Smooth muscle cell (in vitro differentiated cells): ENCODE results near the gene CDK1. TPM values are rescaled to one million over a fixed set of nuclear protein-coding genes. Genes with fewer than 3 reads are reported as not detected.
A peak's percentile ranks its signal among the peaks of the same experiment; 100 is the strongest.
"Not testable (repeated sequence)": the region's sequence is repeated elsewhere in the genome, so short reads cannot be mapped to it uniquely, and the experiment has no call there.

Experiments used
- DNase-seq: peaks from one replicate; lab custom pipeline; 2025; ENCODE audit not compliant: unreplicated experiment; lab: John Stamatoyannopoulos, UW
- H2AFZ ChIP-seq: fragments of 200-600 bp; sonication (generic); 2 replicates; pipeline ENCODE4 v1.6.0; 2016; ENCODE audit warnings: antibody characterized with exemption, low read depth, mild to moderate bottlenecking
- H3F3A ChIP-seq: fragments of 200-600 bp; sonication (generic); 2 replicates; pipeline ENCODE4 v1.6.0; 2017; ENCODE audit warnings: antibody characterized with exemption, low read depth
- H3K27ac ChIP-seq: fragments of 200-600 bp; sonication (generic); 2 replicates; pipeline ENCODE4 v1.5.1; 2016; ENCODE audit warnings: low read depth, mild to moderate bottlenecking
- H3K27me3 ChIP-seq: fragments of 200-600 bp; sonication (generic); 2 replicates; pipeline ENCODE4 v1.6.1; 2016; ENCODE audit warnings: low read depth, mild to moderate bottlenecking
- H3K36me3 ChIP-seq: fragments of 200-600 bp; sonication (generic); 2 replicates; pipeline ENCODE4 v1.5.1; 2016; ENCODE audit warnings: low read depth
- H3K4me1 ChIP-seq: fragments of 200-600 bp; sonication (generic); 2 replicates; pipeline ENCODE4 v1.5.1; 2016; ENCODE audit warnings: low read depth
- H3K4me2 ChIP-seq: fragments of 200-600 bp; sonication (generic); 2 replicates; pipeline ENCODE4 v1.6.0; 2016; ENCODE audit warnings: mild to moderate bottlenecking
- H3K4me3 ChIP-seq: fragments of 200-600 bp; sonication (generic); 2 replicates; pipeline ENCODE4 v1.5.1; 2016; ENCODE audit warnings: mild to moderate bottlenecking
- H3K79me2 ChIP-seq: fragments of 200-600 bp; sonication (generic); 2 replicates; pipeline ENCODE4 v1.6.0; 2016; ENCODE audit warnings: low read depth, mild to moderate bottlenecking
- H3K9ac ChIP-seq: fragments of 200-600 bp; sonication (generic); 2 replicates; pipeline ENCODE4 v1.6.0; 2016; ENCODE audit warnings: low read depth
- H3K9me3 ChIP-seq: fragments of 200-600 bp; sonication (generic); replicated peaks from 2 replicates; pipeline ENCODE4 v1.5.1; 2016; ENCODE audit warnings: low read depth
- H4K20me1 ChIP-seq: fragments of 200-600 bp; sonication (generic); 2 replicates; pipeline ENCODE4 v1.6.0; 2016; ENCODE audit warnings: low read depth
- CTCF ChIP-seq: fragments of 200-600 bp; sonication (generic); IDR thresholded peaks from 2 replicates; pipeline ENCODE4 v1.5.1; 2017; ENCODE audit warnings: borderline replicate concordance, mild to moderate bottlenecking, antibody characterized with exemption; ENCODE audit not compliant: insufficient read depth, poor library complexity, severe bottlenecking
- WGBS: methylation state at CpG from one replicate; pipeline ENCODE4 v1.1.7; 2016; ENCODE audit warnings: low lambda C conversion rate; 5-methylcytosine and 5-hydroxymethylcytosine counted together
- polyA plus RNA-seq: library from polyadenylated mRNA; unstranded; fragments of >200 nt; fragmentation: Nextera tagmentation; extraction: Ambion mirVana; gene quantifications from 2 replicates; pipeline ENCODE4 v1.2.1, GENCODE V29; 2016
- total RNA-seq: library from RNA; depleted of rRNA; stranded (reverse); fragments of >200 nt; gene quantifications from 2 replicates; pipeline ENCODE4 v1.2.3, GENCODE V29; 2014

CDK1 gene
- total and polyA plus RNA-seq, 2 experiments from 2014 or later, result 46.6 to 56.5 TPM

GRCh38 chr10:60827791-60828488 is 49.7 kb downstream of the CDK1 start:
- Histone ChIP-seq H3K79me2 (no peaks in the 10 kb centered on the region), H3K4me1 (peaks cover 6% of the 10 kb centered on the region), H3K4me3 (no peak overlapping the region), H3K9ac (peak overlapping the region; percentile 7), H3K9me3 (no peaks in the 10 kb centered on the region), H3K36me3 (no peaks in the 10 kb centered on the region), H3F3A (peaks cover 15% of the 10 kb centered on the region), H3K27me3 (no peaks in the 10 kb centered on the region), H4K20me1 (no peaks in the 10 kb centered on the region), H3K27ac (peak overlapping the region; percentile 96), H2AFZ (no peak overlapping the region), H3K4me2 (peak overlapping the region; percentile 60)
- 4% methylated on average over 5 of the region's 5 CpGs for WGBS
- TF ChIP-seq CTCF, result no peak
- DNase-seq, result no peak

- 9% methylated on average over 1 of the region's 1 CpG for WGBS
Measured at GRCh38 chr10:60828489-60828852, 50.2 kb downstream of the CDK1 start.

GRCh38 chr10:60832136-60832535 is 53.9 kb downstream of the CDK1 start:
- H3F3A ChIP-seq, result peaks cover 15% of the 10 kb centered on the region
- H2AFZ ChIP-seq, DNase-seq, H3K27me3 ChIP-seq, H3K4me3 ChIP-seq, H3K9me3 ChIP-seq, H3K79me2 ChIP-seq, H3K4me1 ChIP-seq, H3K4me2 ChIP-seq, H3K36me3 ChIP-seq, H3K9ac ChIP-seq, H4K20me1 ChIP-seq, H3K27ac ChIP-seq: not testable (repeated sequence)
- WGBS, result 86% methylated on average over 4 of the region's 4 CpGs

More at GRCh38 chr10:60828489-60828852, 50.2 kb downstream of the CDK1 start:
- Histone ChIP-seq H3K4me3 (no peak overlapping the region), H3F3A (peaks cover 15% of the 10 kb centered on the region), H3K79me2 (no peaks in the 10 kb centered on the region), H3K9me3 (no peaks in the 10 kb centered on the region), H4K20me1 (no peaks in the 10 kb centered on the region), H3K4me1 (peaks cover 6% of the 10 kb centered on the region), H2AFZ (peak overlapping the region; percentile 28), H3K36me3 (no peaks in the 10 kb centered on the region), H3K27ac (peak overlapping the region; percentile 96), H3K4me2 (peak overlapping the region; percentile 60), H3K27me3 (no peaks in the 10 kb centered on the region), H3K9ac (peak overlapping the region; percentile 56)
- TF ChIP-seq CTCF, result no peak
- DNase-seq, result no peak

- Histone ChIP-seq H3K27me3 (no peaks in the 10 kb centered on the region), H3K79me2 (no peaks in the 10 kb centered on the region), H3K4me2 (no peak overlapping the region), H3K36me3 (no peaks in the 10 kb centered on the region), H3F3A (no peaks in the 10 kb centered on the region), H4K20me1 (no peaks in the 10 kb centered on the region), H3K9me3 (no peaks in the 10 kb centered on the region), H2AFZ (no peak overlapping the region), H3K4me1 (no peaks in the 10 kb centered on the region), H3K9ac (no peak overlapping the region), H3K27ac (no peak overlapping the region), H3K4me3 (no peak overlapping the region)
- DNase-seq, result no peak
- TF ChIP-seq CTCF, result no peak
Measured at GRCh38 chr10:60834401-60834800, 56.1 kb downstream of the CDK1 start.
